ENCODE results near the gene UBE2E1.
"Not testable (repeated sequence)": the region's sequence is repeated elsewhere in the genome, so short reads cannot be mapped to it uniquely, and the experiment has no call there.

Gene UBE2E1

GRCh38 chr3:23823620-23824019, 17.9 kb downstream of the UBE2E1 start:
- FAIRE-seq, result no peak

DNA sequence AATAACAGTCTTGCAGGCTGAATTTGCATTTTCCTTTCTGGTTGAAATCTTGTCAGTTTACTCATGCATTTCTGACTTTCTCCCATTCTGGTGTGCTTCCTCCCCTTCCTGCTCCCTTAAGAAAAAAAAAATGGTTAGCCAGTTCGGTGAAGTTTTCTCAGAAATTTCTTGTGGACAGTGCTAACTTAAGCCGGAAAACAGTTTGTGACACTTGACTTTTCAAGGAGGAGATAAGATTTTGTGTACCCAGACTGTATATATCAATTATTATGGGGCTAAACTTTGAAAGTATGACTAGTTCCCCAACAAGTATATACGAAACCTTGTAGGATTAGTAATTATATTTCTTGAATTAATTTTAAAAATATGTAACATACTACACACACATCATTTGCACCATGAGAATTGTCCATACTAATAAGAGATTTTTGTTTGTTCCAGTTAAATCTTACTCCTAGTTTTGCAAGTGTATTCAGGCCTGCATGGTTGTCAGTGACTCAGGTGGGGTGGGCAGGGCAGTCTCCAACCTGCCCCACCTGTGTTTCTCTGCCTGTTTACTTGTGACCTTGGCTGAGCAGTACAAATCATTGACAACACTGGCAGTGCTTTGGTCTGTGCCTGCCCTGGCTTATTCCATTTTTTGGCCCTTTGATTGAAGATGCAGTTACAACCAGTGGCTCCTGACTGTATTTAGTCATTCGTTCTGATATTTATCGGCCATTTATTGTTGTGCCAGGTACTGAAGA, 19.1 kb downstream of the UBE2E1 start:
- FAIRE-seq, result no peak

GRCh38 chr3:23825802-23826201, 20.0 kb downstream of the UBE2E1 start:
- FAIRE-seq, result no peak

- FAIRE-seq, result no peak
These were observed 20.8 kb downstream of the UBE2E1 start for GRCh38 chr3:23826382-23827064.

DNA sequence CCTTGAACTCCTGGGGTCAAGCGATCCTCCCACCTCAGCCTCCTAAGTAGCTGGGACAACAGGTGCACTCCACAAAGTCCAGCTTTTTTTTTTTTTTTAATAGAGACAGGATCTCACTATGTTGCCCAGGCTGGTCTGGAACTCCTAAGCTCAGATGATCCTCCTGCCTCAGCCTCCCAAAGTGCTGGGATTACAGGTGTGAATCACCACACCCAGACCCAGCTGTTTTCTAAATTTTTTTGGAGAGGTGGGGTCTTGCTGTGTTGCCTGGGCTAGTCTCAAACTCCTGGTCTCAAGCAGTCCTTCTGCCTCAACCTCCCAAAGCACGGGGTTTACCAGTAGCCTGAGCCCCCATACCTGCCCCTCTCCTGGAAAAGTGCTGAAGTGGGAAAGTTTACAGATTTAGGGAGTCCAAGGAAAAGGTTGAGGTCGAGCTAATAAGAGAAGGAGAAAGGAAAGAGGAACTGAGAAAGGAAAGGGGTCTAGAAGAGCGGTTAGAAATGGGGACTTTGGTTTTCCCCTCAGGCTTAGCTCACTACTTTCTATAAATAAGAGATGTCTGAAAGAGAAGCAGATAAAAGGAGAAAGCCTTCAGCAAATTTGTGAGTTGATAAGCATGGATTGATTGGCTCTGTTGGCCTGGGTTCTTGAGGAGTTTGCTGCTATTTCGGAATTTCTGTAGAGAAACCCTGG, 23.6 kb downstream of the UBE2E1 start:
- FAIRE-seq, result no peak

- no peak for FAIRE-seq
These were observed 25.2 kb downstream of the UBE2E1 start for GRCh38 chr3:23830869-23831484.

GRCh38 chr3:23831517-23832394, 26.0 kb downstream of the UBE2E1 start:
- no peak for FAIRE-seq

DNA sequence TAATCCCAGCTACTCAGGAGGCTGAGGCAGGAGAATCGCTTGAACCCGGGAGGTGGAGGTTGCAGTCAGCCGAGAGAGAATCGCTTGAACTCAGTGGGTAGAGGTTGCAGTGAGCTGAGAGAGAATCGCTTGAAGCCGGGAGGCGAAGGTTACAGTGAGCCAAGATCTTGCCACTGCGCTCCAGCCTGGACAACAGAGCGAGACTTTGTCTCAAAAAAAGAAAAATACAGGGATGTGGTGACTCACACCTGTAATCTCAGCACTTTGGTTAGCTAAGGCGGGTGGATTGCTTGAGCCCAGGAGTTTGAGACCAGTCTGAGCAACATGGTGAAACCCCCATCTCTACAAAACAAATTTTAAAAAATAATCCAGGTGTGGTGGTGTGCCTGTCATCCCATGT, 26.8 kb downstream of the UBE2E1 start:
- no peak for FAIRE-seq

DNA sequence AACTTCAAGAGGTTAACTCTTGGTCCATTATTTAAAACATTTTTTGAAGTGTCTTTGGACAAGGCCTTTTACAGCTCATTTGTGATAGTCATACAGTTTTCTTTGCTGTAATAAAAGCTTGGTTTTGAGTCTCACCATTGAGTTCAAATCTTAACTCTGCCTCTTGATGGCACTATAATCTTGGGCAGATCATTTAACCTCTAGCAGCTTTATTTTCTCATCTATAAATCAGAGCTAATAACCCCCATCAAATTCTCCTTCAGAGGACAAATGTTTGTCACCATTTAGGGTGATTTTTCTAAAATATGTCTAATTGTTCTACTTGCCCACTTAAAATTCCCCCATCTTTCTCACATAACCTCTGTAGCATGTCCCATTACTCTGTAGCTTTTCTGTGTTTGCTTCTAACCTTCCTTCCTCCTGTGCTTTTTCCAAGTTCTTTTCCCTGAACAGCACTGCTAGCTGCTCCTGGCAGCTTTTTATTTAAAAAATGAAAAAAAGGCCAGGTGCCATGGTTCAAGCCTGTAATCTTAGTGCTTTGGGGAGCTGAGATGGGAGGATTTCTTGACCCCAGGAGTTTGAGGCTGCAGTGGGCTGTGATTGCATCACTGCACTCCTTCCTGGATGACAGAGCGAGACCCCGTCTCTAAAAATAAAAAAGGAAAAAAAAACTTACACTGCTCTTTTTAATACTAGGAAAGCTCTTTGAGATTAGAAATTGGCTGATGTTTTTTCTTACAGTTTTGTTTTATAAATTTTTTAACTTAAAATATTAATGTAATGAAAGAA, 28.5 kb downstream of the UBE2E1 start:
- FAIRE-seq, result peak; percentile 61

DNA sequence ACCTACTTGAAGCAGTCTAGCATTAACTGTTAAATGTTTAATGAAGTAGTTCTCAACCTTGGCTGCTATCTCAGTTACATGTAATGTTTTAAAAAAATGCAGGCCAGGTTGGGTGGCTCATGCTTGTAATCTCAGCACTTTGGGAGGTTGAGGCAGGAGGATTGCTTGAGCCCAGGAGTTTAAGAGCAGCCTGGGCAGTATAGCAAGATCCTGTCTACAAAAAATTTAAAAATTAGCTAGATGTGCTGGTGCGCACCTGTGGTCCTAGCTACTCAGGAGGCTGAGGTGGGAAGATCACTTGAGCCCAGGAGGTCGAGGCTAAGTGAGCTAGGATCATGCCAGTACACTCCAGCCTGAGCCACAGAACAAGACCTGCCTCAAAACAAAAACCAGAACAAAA, 29.3 kb downstream of the UBE2E1 start:
- no peak for FAIRE-seq

GRCh38 chr3:23835802-23836201, 30.0 kb downstream of the UBE2E1 start:
- no peak for FAIRE-seq

- no peak for FAIRE-seq
These were observed 30.9 kb downstream of the UBE2E1 start for GRCh38 chr3:23836536-23837230.

- FAIRE-seq, result no peak
These were observed 31.5 kb downstream of the UBE2E1 start for GRCh38 chr3:23837286-23837685.

DNA sequence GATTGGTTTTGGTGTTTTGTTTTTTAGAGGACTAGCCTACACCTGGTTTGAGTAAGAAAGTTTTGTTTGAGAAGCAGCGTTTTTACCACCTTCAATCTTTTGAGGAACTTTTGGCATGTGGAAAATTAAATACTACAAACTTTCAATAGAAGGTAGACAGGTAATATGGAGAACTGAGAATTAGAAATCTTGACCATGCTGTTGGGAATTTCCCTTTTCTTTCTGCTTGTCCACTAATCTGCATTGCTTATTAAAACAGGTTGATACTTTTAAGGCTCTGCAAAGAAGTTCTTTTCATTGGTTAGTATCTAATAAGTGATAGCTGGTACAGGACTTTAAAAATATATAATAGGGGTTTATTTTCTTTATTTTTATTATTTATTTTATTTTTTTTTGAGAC, 31.9 kb downstream of the UBE2E1 start:
- FAIRE-seq, result no peak

DNA sequence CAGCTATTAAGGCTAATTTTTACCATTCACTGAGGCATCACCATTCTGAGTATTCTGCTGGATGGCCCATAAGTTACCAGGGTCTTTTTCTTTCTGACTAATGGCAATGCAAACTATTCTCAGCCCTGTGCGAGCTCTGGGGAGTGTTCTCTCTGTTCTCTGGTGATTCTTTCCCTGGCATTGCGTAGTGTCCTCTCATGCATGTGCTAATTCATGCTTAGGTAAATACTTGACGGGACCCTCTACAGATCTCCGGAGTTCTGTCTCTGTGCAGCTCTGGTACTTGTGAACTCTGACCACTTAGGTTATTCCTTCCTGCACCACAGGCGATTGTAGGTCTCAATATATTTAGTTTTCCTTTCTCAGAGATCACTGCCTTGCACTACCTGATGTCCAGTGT, 34.8 kb downstream of the UBE2E1 start:
- FAIRE-seq, result no peak

GRCh38 chr3:23843869-23844268, 38.1 kb downstream of the UBE2E1 start:
- no peak for FAIRE-seq

DNA sequence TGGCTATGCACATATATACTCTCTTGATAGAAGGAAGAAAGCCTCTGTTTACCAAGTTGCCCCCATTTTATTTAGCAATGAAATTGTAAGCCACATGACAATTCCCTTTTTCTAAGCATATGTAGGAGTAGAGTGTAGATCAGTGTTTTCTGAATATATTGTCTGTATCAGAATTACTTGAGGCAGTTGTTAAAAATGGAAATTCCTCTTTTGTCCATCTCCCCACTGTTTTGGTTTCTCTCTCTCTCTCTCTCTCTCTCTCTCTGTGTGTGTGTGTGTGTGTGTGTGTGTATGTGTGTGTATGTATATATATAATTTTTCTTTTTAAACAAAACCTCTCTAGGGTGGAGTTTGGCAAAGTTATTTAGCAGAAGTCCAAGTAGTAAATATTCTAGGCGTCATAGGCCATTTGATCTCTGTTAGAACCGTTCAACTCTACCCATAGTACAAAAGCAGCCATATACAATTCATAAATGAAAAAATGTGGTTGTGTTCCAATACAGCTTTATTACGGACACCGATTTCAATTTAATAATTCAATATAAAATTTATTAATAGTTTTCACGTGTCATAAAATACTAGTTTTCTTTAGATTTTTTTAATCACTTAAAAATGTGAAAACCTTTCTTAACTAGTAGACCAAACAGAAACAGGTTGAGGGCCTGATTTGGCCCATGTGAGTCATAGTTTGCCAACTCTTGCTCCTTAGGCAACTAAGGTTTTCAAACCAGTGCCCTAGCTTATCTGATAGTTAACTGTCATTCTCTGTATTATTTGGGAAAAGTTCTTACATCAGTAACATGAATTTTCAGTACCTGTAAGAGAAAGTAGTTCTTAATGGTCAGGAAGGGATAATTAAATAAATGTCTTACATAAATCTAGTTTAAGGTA, 39.8 kb downstream of the UBE2E1 start:
- FAIRE-seq, result no peak

- FAIRE-seq, result not testable (repeated sequence)
These were observed 43.7 kb downstream of the UBE2E1 start for GRCh38 chr3:23849462-23849861.

GRCh38 chr3:23856286-23856685, 50.5 kb downstream of the UBE2E1 start:
- FAIRE-seq, result no peak
